ENCODE measurements around the gene UBE2R2. TPM values are rescaled to one million over a fixed set of nuclear protein-coding genes. Genes with fewer than 3 reads are reported as not detected.

UBE2R2 gene
- total and polyA plus RNA-seq, 2 of the 8 experiments (the other 6 are each of a cell fraction or from before 2014, with no cell fraction given) = 19.4 to 42.1 TPM

DNA sequence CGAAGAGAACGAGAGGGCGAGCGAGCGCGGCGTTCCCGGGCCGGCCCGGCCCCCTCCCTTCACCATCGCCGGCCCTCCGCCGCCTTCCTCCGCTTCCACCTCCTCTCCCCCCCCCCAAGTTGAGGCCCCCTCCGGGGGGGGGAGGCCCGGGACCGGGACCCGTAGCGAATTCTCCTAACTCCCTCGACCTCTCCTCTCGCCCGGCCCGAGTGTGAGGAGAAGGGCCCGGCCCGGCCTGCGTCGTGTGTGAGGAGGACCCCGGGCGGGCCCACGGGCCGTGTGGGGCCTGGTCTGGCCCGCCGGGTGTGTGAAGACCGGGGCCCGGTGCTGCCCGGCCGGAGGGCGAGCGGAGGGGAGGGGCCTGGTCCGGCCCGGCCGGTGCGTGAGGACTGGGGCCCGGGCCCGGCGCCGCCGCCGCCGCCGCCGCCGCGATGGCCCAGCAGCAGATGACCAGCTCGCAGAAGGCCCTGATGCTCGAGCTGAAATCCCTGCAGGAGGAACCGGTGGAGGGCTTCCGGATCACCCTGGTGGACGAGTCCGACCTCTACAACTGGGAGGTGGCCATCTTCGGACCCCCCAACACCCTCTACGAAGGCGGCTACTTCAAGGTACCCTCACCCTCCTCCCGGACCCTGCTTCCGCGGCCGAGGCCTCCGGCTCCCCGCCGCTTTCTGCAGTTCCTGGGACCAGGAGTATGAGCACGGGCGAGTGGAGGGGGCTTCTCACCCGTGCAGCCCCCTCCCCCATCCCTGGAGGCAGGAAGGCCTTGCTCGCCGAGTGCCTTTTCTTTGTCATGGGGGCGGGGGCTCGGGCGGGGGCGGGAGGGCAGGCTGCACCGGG is 587 bp downstream of the UBE2R2 start:
- peak overlapping the region; percentile 86 to 89 for H3K4me2 ChIP-seq (ENCODE audit: insufficient read depth in 1 of 2, low read depth in 2 of 2, low read length in 2 of 2)
- peak overlapping the region; percentile 85 to 97 (median 92) for H3K4me3 ChIP-seq (ENCODE audit: extremely low read depth in 1 of 4, insufficient read depth in 2 of 4, low read depth in 3 of 4, low read length in 4 of 4)
- peak overlapping the region; percentile 95 for H3K14ac ChIP-seq (ENCODE audit: insufficient read length)
- H2BK5ac ChIP-seq (ENCODE audit: low read depth, low read length) = peak overlapping the region; percentile 94
- no peak overlapping the region for H2BK15ac ChIP-seq (ENCODE audit: low read length)
- peak overlapping the region; percentile 85 for H4K91ac ChIP-seq (replicated peaks; ENCODE audit: insufficient read length, low read length)
- no peak overlapping the region for H2AK5ac ChIP-seq (ENCODE audit: low read depth, low read length)
- peak overlapping the region; percentile 33 for H2BK120ac ChIP-seq (replicated peaks; ENCODE audit: low read depth, low read length)
- peaks cover 11% of the 10 kb centered on the region for H3K23me2 ChIP-seq (ENCODE audit: low read depth, low read length)
- H3K9me3 ChIP-seq (ENCODE audit: insufficient read depth in 2 of 2, low read depth in 1 of 2, low read length in 1 of 2) = no peaks in the 10 kb centered on the region
- ChIA-PET CTCF (ENCODE audit: partially characterized antibody) (interaction anchor here (0.7 to 1.0 kb wide), 2 partner anchors 10 to 11 kb away, joined by 3 to 4 read pairs; no protein-coding TSS in a partner anchor), POLR2A (ENCODE audit: partially characterized antibody) (interaction anchor here (0.6 to 1.6 kb wide), 9 partner anchors 20 to 552 kb away, joined by 3 to 6 read pairs (median 3); no protein-coding TSS in a partner anchor)
- H2BK20ac ChIP-seq (ENCODE audit: low read length) = no peak overlapping the region
- H3K27me3 ChIP-seq (replicated peaks in 1 of 4; ENCODE audit: control insufficient read depth in 3 of 4, extremely low read depth in 1 of 4, insufficient read depth in 3 of 4, low read length in 3 of 4) = no peaks in the 10 kb centered on the region
- FAIRE-seq (no peak), DNase-seq (ENCODE audit: low read depth in 1 of 2, low spot score in 2 of 2) (peak; percentile 25 to 83)
- peak overlapping the region; percentile 80; the same call in 1 of the 2 replicates for H2AFZ ChIP-seq (ENCODE audit: low read length)
- H3K79me1 ChIP-seq (ENCODE audit: low read depth, low read length) = 0 out of 2 replicates have a peak, but pooled peaks cover 2% of the 10 kb centered on the region
- no peaks in the 10 kb centered on the region for H3K36me3 ChIP-seq (ENCODE audit: control insufficient read depth in 2 of 4, insufficient read depth in 4 of 4, low read length in 3 of 4)
- H4K8ac ChIP-seq (ENCODE audit: extremely low read depth, insufficient read depth, low read length) = peak overlapping the region; percentile 98; the same call in 1 of the 2 replicates
- H3K27ac ChIP-seq (ENCODE audit: low read depth, low read length) = peak overlapping the region; percentile 97
- peak overlapping the region; percentile 96 for H3K18ac ChIP-seq (ENCODE audit: extremely low read depth, low read length)
- H4K5ac ChIP-seq (ENCODE audit: insufficient read length, low read depth, low read length) = peak overlapping the region; percentile 99
- H2BK12ac ChIP-seq (ENCODE audit: low read depth, low read length) = no peak overlapping the region
- peaks cover 21 to 43% of the 10 kb centered on the region in 2 experiments for H3K79me2 ChIP-seq (ENCODE audit: control insufficient read depth in 1 of 2, insufficient read depth in 2 of 2, low read length in 2 of 2)
- peak overlapping the region; percentile 75 to 98 (median 90) for H3K9ac ChIP-seq (replicated peaks in 1 of 4; ENCODE audit: extremely low read depth in 1 of 4, low read depth in 3 of 4, low read length in 3 of 4)
- peak overlapping the region; percentile 85 for H3K4ac ChIP-seq (replicated peaks; ENCODE audit: insufficient read length, low read depth, low read length)
- H4K20me1 ChIP-seq (replicated peaks in 1 of 2; ENCODE audit: control insufficient read depth in 1 of 2, insufficient read depth in 2 of 2, low read length in 2 of 2) = no peaks in the 10 kb centered on the region
- H3K56ac ChIP-seq (replicated peaks; ENCODE audit: insufficient read length, low read depth, low read length) = peak overlapping the region; percentile 90
- no peak overlapping the region for H3K23ac ChIP-seq (ENCODE audit: insufficient read length)
- peaks cover 0 to 8% (median 5%) of the 10 kb centered on the region in 4 experiments; a peak in 6 of 7 replicates for H3K4me1 ChIP-seq (replicated peaks in 1 of 4; ENCODE audit: control insufficient read depth in 3 of 4, insufficient read depth in 4 of 4, low read length in 3 of 4)
- 2% methylated on average over 42 of the region's 81 CpGs; no CpG with 5 or more reads in 1 of the 2 experiments for WGBS, 2 experiments (ENCODE audit: extremely low coverage in 1 of 2, insufficient coverage in 1 of 2, insufficient read length in 1 of 2, insufficient replicate concordance in 2 of 2, low coverage in 1 of 2, low lambda C conversion rate in 2 of 2, missing lambda C conversion rate in 1 of 2)
- no peak for TF ChIP-seq SAP30 (IDR thresholded peaks at IDR 0.05; ENCODE audit: insufficient read depth, insufficient replicate concordance, low read length)
- TF ChIP-seq CBX8 (IDR thresholded peaks at IDR 0.05; ENCODE audit: borderline replicate concordance, low read depth, low read length) = no peak
- TF ChIP-seq MAFK (IDR thresholded peaks at IDR 0.05; ENCODE audit: low read depth, low read length) = no peak
